SK-N-SH (cell line): ENCODE results near the gene EBF4. TPM values are rescaled to one million over a fixed set of nuclear protein-coding genes. Genes with fewer than 3 reads are reported as not detected.

Source experiments
- CTCF ChIA-PET: fragments of 300-600, 350-600 bp; formaldehyde crosslinking; extraction: SDS; loops from one replicate; lab custom pipeline; 2021; lab: Yijun Ruan, JAX
- POLR2A ChIA-PET: fragments of 350-600 bp; sonication (Branson Sonifier 250); formaldehyde crosslinking; extraction: SDS; loops from one replicate; lab custom pipeline; 2020; ENCODE audit warnings: antibody characterized with exemption, inconsistent platforms; lab: Yijun Ruan, JAX
- DNase-seq: peaks from one replicate; pipeline ENCODE4 v3.0.0; 2012
- H2AFZ ChIP-seq: fragments of 200-600 bp; sonication (generic); 2 replicates; pipeline ENCODE4 v1.8.1; 2016; ENCODE audit warnings: antibody characterized with exemption, mild to moderate bottlenecking, low read depth
- H3F3A ChIP-seq: fragments of 200-600 bp; sonication (generic); replicated peaks from 2 replicates; pipeline ENCODE3; 2016; ENCODE audit warnings: antibody characterized with exemption, mild to moderate bottlenecking; ENCODE audit not compliant: insufficient read depth
- H3K27ac ChIP-seq, 2 experiments: fragments of 200-500 bp in 1 of 2; fragments of 200-600 bp in 1 of 2; sonication (Bioruptor generic) in 1 of 2; sonication (generic), shearing (Covaris generic) in 1 of 2; 2 replicates each; pipeline versions ENCODE4 v1.5.1 to v1.6.1; 2014 to 2016; ENCODE audit warnings: low read depth in 2 of 2, inconsistent platforms in 1 of 2, low read length in 1 of 2, mild to moderate bottlenecking in 1 of 2, mixed read lengths in 1 of 2
- H3K27me3 ChIP-seq: fragments of 200-600 bp; sonication (generic), shearing (Covaris generic); 2 replicates; pipeline ENCODE4 v1.6.1; 2016; ENCODE audit warnings: mixed run types; ENCODE audit not compliant: insufficient read depth
- H3K36me3 ChIP-seq, 2 experiments: fragments of 200-500 bp in 1 of 2; fragments of 200-600 bp in 1 of 2; sonication (Bioruptor generic) in 1 of 2; sonication (generic) in 1 of 2; replicated peaks in 1 of 2; 2 replicates each; pipeline versions ENCODE3 to v1.5.1; 2014 to 2016; ENCODE audit warnings: low read length in 1 of 2, mild to moderate bottlenecking in 1 of 2; ENCODE audit not compliant: insufficient read depth in 2 of 2, control insufficient read depth in 1 of 2
- H3K4me1 ChIP-seq, 2 experiments: fragments of 200-500 bp in 1 of 2; fragments of 200-600 bp in 1 of 2; sonication (Bioruptor generic) in 1 of 2; sonication (generic), shearing (Covaris generic) in 1 of 2; 2 replicates each; pipeline versions ENCODE4 v1.5.1 to v1.6.1; 2014 to 2016; ENCODE audit warnings: low read depth in 1 of 2, low read length in 1 of 2, mixed run types in 1 of 2; ENCODE audit not compliant: insufficient read depth in 2 of 2, control insufficient read depth in 1 of 2
- H3K4me2 ChIP-seq: fragments of 200-600 bp; sonication (generic), shearing (Covaris generic); 2 replicates; pipeline ENCODE4 v1.6.1; 2017; ENCODE audit warnings: mixed run types
- H3K4me3 ChIP-seq, 2 experiments: fragments of 200-500 bp in 1 of 2; fragments of 200-600 bp in 1 of 2; sonication (Bioruptor generic) in 1 of 2; sonication (generic), shearing (Covaris generic) in 1 of 2; 2 replicates each; pipeline versions ENCODE4 v1.5.1 to v1.8.1; 2014 to 2016; ENCODE audit warnings: low read depth in 2 of 2, inconsistent platforms in 1 of 2, low read length in 1 of 2, mild to moderate bottlenecking in 1 of 2, mixed read lengths in 1 of 2, moderate library complexity in 1 of 2
- H3K79me2 ChIP-seq: fragments of 200-600 bp; sonication (generic); 2 replicates; pipeline ENCODE4 v1.8.1; 2017; ENCODE audit warnings: mild to moderate bottlenecking; ENCODE audit not compliant: insufficient read depth
- H3K9ac ChIP-seq: fragments of 200-600 bp; sonication (generic); 2 replicates; pipeline ENCODE4 v1.6.1; 2017; ENCODE audit warnings: mixed run types
- H3K9me2 ChIP-seq: fragments of 200-600 bp; sonication (generic); 2 replicates; pipeline ENCODE4 v1.6.1; 2017; ENCODE audit warnings: mixed run types
- H3K9me3 ChIP-seq: fragments of 200-600 bp; sonication (generic); 2 replicates; pipeline ENCODE4 v1.6.1; 2017; ENCODE audit warnings: mixed run types, mild to moderate bottlenecking, moderate library complexity
- H4K20me1 ChIP-seq: fragments of 200-600 bp; sonication (generic); 2 replicates; pipeline ENCODE4 v1.6.1; 2017; ENCODE audit warnings: mild to moderate bottlenecking, mixed run types; ENCODE audit not compliant: insufficient read depth
- CHD2 ChIP-seq: fragments of 150-350 bp; IDR thresholded peaks from 2 replicates; pipeline ENCODE4 v1.6.1; 2018; ENCODE audit warnings: low read length; ENCODE audit not compliant: partially characterized antibody
- CTCF ChIP-seq: fragments of 200-600 bp; sonication (generic); IDR thresholded peaks from 2 replicates; pipeline ENCODE4 v1.6.1; 2017; ENCODE audit warnings: antibody characterized with exemption, mild to moderate bottlenecking, moderate library complexity
- ELF1 ChIP-seq: IDR thresholded peaks from 2 replicates; pipeline ENCODE4 v1.4.0; 2012
- EZH2phosphoT487 ChIP-seq: fragments of 200-600 bp; sonication (generic); IDR thresholded peaks from 2 replicates; pipeline ENCODE4 v1.6.1; 2017; ENCODE audit warnings: low read depth, mixed run types, mild to moderate bottlenecking, antibody characterized with exemption, moderate library complexity, borderline replicate concordance
- FOXM1 ChIP-seq: IDR thresholded peaks from 2 replicates; pipeline ENCODE4 v1.4.0; 2012; ENCODE audit warnings: low read depth, mild to moderate bottlenecking
- IRF3 ChIP-seq: fragments of 150-350 bp; IDR thresholded peaks from 2 replicates; pipeline ENCODE4 v1.6.1; 2016; ENCODE audit warnings: mild to moderate bottlenecking, low read depth, low read length
- MAX ChIP-seq: IDR thresholded peaks from 2 replicates; pipeline ENCODE4 v1.4.0; 2012; ENCODE audit warnings: low read depth
- RCOR1 ChIP-seq: fragments of 150-350 bp; IDR thresholded peaks from 2 replicates; pipeline ENCODE4 v1.6.1; 2017; ENCODE audit warnings: antibody characterized with exemption, low read length
- REST ChIP-seq: IDR thresholded peaks from 2 replicates; pipeline ENCODE4 v1.6.1; 2012; ENCODE audit warnings: mild to moderate bottlenecking, low read depth, low read length, moderate library complexity
- RFX5 ChIP-seq: IDR thresholded peaks from 2 replicates; pipeline ENCODE4 v1.6.1; 2012; ENCODE audit warnings: mild to moderate bottlenecking, improper control_type of control experiment, low read length
- RXRA ChIP-seq: IDR thresholded peaks from 2 replicates; pipeline ENCODE4 v1.4.0; 2012; ENCODE audit warnings: low read depth, mild to moderate bottlenecking, borderline replicate concordance
- SIN3A ChIP-seq: IDR thresholded peaks from 2 replicates; pipeline ENCODE4 v1.6.1; 2012; ENCODE audit warnings: low read depth, mild to moderate bottlenecking, low read length, moderate library complexity, borderline replicate concordance
- TCF12 ChIP-seq: IDR thresholded peaks from 2 replicates; pipeline ENCODE4 v1.4.0; 2012
- USF2 ChIP-seq: fragments of 150-350 bp; IDR thresholded peaks from 2 replicates; pipeline ENCODE4 v1.6.1; 2017; ENCODE audit warnings: antibody characterized with exemption, low read length, low read depth, borderline replicate concordance
- YY1 ChIP-seq: IDR thresholded peaks from 2 replicates; pipeline ENCODE4 v1.4.0; 2012; ENCODE audit warnings: low read depth, mild to moderate bottlenecking
- WGBS: methylation state at CpG from one replicate; pipeline ENCODE4 v1.1.6; 2017; ENCODE audit warnings: low lambda C conversion rate; 5-methylcytosine and 5-hydroxymethylcytosine counted together
- polyA plus RNA-seq, 3 experiments: library from polyadenylated mRNA; depleted of rRNA; stranded (reverse); fragments of >200 nt; gene quantifications; 2 replicates each; pipeline ENCODE4 v1.2.3, GENCODE V29; 2012

Gene EBF4
- polyA plus RNA-seq, 1 of the 3 experiments (the other 2 are of a cell fraction) = 20.6 TPM

GRCh38 chr20:2708665-2709064, 16.1 kb downstream of the EBF4 start (continued):
- no peak for TF ChIP-seq CTCF
- no peak for TF ChIP-seq ELF1
- no peak for TF ChIP-seq YY1
- TF ChIP-seq REST = no peak
- no peak for TF ChIP-seq RCOR1
- TF ChIP-seq USF2 = no peak

- no peaks in the 10 kb centered on the region for H3K27me3 ChIP-seq
- no peak overlapping the region for H3K4me3 ChIP-seq
- ChIA-PET POLR2A (no interaction called here), CTCF (interaction anchor here (0.6 to 0.9 kb wide), 2 partner anchors 90 to 292 kb away, joined by 3 read pairs; no protein-coding TSS in a partner anchor)
- H3K9me3 ChIP-seq = no peaks in the 10 kb centered on the region
- no peak for DNase-seq
- TF ChIP-seq MAX = no peak
- TF ChIP-seq SIN3A = no peak
- TF ChIP-seq CHD2 = no peak
- no peak for TF ChIP-seq RXRA
- no peak for TF ChIP-seq TCF12
- TF ChIP-seq RFX5 = no peak
- TF ChIP-seq EZH2phosphoT487 = no peak
- TF ChIP-seq FOXM1 = no peak
- no peak for TF ChIP-seq IRF3
- H3K36me3 ChIP-seq = no peaks in the 10 kb centered on the region
- 83% methylated on average over 17 of the region's 17 CpGs for WGBS
- no peaks in the 10 kb centered on the region for H3K4me1 ChIP-seq
- no peaks in the 10 kb centered on the region for H3K9me2 ChIP-seq
- H3K27ac ChIP-seq = no peak overlapping the region
- no peak overlapping the region for H3K4me2 ChIP-seq
- H3K9ac ChIP-seq = no peak overlapping the region
- no peaks in the 10 kb centered on the region for H4K20me1 ChIP-seq
- H3K79me2 ChIP-seq = no peaks in the 10 kb centered on the region
- H2AFZ ChIP-seq = no peak overlapping the region
- H3F3A ChIP-seq = no peaks in the 10 kb centered on the region
These were observed 16.8 kb downstream of the EBF4 start for GRCh38 chr20:2709205-2709981.
